Tibial nerve (tissue), 4 donors: Measurements from ENCODE around the gene SIRT3.

Experiments
- CTCF ChIP-seq, 5 experiments: fragments of 200-600 bp in 3 of 5; fragments of 450-650 bp in 2 of 5; sonication (generic) in 3 of 5; IDR thresholded peaks; one replicate each; pipeline ENCODE4 v1.5.1; 2016 to 2019; ENCODE audit warnings: antibody characterized with exemption in 5 of 5, mild to moderate bottlenecking in 3 of 5, moderate library complexity in 2 of 5
- EP300 ChIP-seq, 2 donors: sonication (generic); formaldehyde crosslinking; IDR thresholded peaks; one replicate each; pipeline ENCODE4 v1.6.1; 2017; ENCODE audit warnings: antibody characterized with exemption in 2 of 2, mild to moderate bottlenecking in 1 of 2

GRCh38 chr11:281486-282161 is 45.5 kb upstream of the SIRT3 start:
- TF ChIP-seq EP300 (IDR thresholded peaks at IDR 0.05) (no peak), CTCF (IDR thresholded peaks at IDR 0.05) (no peak)
